SU-DHL-6 (cell line): ENCODE data around the gene WWOX.

Experiments
- H2AFZ ChIP-seq: fragments of 200-600 bp; sonication (generic); 2 replicates; pipeline ENCODE4 v1.6.1; 2014; ENCODE audit warnings: low read depth, mild to moderate bottlenecking, moderate library complexity, mixed read lengths, antibody characterized with exemption, low read length; ENCODE audit not compliant: severe bottlenecking
- H3F3A ChIP-seq: fragments of 200-600 bp; shearing (Covaris generic); 2 replicates; pipeline ENCODE4 v1.6.0; 2016; ENCODE audit warnings: antibody characterized with exemption, mild to moderate bottlenecking; ENCODE audit not compliant: insufficient read depth
- H3K27ac ChIP-seq: fragments of 200-600 bp; sonication (generic); 2 replicates; pipeline ENCODE4 v1.5.1; 2016; ENCODE audit warnings: low read depth, mild to moderate bottlenecking, low read length, moderate library complexity, mixed read lengths
- H3K27me3 ChIP-seq: fragments of 200-600 bp; sonication (generic), shearing (Covaris generic); 2 replicates; pipeline ENCODE4 v1.6.0; 2014; ENCODE audit warnings: mild to moderate bottlenecking, low read length
- H3K36me3 ChIP-seq: fragments of 200-600 bp; sonication (generic); 2 replicates; pipeline ENCODE4 v1.6.1; 2014; ENCODE audit warnings: mild to moderate bottlenecking, low read length, mixed read lengths
- H3K4me2 ChIP-seq: fragments of 300-600, 200-600 bp; shearing (Covaris generic), sonication (generic); 2 replicates; pipeline ENCODE4 v1.6.0; 2014; ENCODE audit warnings: low read length, low read depth, mild to moderate bottlenecking; ENCODE audit not compliant: poor library complexity, severe bottlenecking
- H3K4me3 ChIP-seq: fragments of 200-600 bp; sonication (generic); 2 replicates; pipeline ENCODE4 v1.5.1; 2014; ENCODE audit warnings: antibody characterized with exemption, low read length, mild to moderate bottlenecking, mixed read lengths; ENCODE audit not compliant: insufficient read depth, poor library complexity, severe bottlenecking
- H3K79me2 ChIP-seq: fragments of 200-600 bp; sonication (generic); 2 replicates; pipeline ENCODE4 v1.6.1; 2014; ENCODE audit warnings: mild to moderate bottlenecking, low read length, moderate library complexity; ENCODE audit not compliant: insufficient read depth
- H3K9ac ChIP-seq: fragments of 200-600 bp; sonication (generic); 2 replicates; pipeline ENCODE4 v1.7.0; 2014; ENCODE audit warnings: mild to moderate bottlenecking, low read length
- H3K9me2 ChIP-seq: fragments of 200-600 bp; sonication (generic); replicated peaks from 2 replicates; pipeline ENCODE4 v1.6.1; 2014; ENCODE audit warnings: low read length; ENCODE audit not compliant: insufficient read depth
- H3K9me3 ChIP-seq: fragments of 200-600 bp; sonication (generic); 2 replicates; pipeline ENCODE4 v1.6.1; 2014; ENCODE audit warnings: low read length, mixed read lengths; ENCODE audit not compliant: insufficient read depth
- H4K20me1 ChIP-seq: fragments of 200-600 bp; sonication (generic); 2 replicates; pipeline ENCODE4 v1.6.1; 2014; ENCODE audit warnings: low read depth, mild to moderate bottlenecking, antibody characterized with exemption, low read length, moderate library complexity, mixed read lengths
- EZH2phosphoT487 ChIP-seq: fragments of 200-600 bp; sonication (generic), shearing (Covaris generic); conservative IDR thresholded peaks from 2 replicates; pipeline ENCODE4 v1.6.1; 2018; ENCODE audit warnings: mild to moderate bottlenecking, antibody characterized with exemption, low read length, moderate library complexity, mixed read lengths
- TF ChIP-seq, protein P1 (sequence below): fragments of 200-600 bp; sonication (generic); IDR thresholded peaks from one replicate; pipeline ENCODE4 v1.5.1; 2017; ENCODE audit warnings: antibody characterized with exemption, mild to moderate bottlenecking, low read length, moderate library complexity; ENCODE audit not compliant: insufficient read depth, poor library complexity, severe bottlenecking

The WWOX gene

DNA sequence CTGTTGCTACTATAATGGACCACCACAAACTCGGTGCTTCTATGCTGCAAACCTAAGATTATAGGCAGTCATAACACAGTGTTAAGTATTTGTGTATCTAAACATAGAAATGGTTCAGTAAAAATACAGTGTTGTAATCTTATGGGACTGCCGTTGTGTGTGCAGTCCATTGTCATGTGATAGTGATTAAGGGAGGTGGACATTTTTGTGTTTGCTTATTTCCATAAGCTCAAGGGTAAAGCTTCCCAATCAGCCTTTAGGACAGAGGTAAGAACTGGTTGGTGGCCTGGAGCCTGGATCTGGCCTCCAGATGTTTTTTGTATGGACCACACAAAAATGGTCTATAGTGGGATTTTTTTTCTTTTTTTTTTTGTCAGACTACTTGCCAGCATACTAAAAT lies 29.9 kb downstream of the WWOX start:
- Histone ChIP-seq H3K4me3 (no peak overlapping the region), H3K27me3 (no peaks in the 10 kb centered on the region), H3K36me3 (no peaks in the 10 kb centered on the region), H2AFZ (no peak overlapping the region), H4K20me1 (no peaks in the 10 kb centered on the region), H3K27ac (no peak overlapping the region), H3K4me2 (no peak overlapping the region), H3K9ac (no peak overlapping the region), H3K9me2 (no peaks in the 10 kb centered on the region), H3F3A (no peaks in the 10 kb centered on the region), H3K79me2 (peaks cover 15% of the 10 kb centered on the region; the same call in 1 of the 2 replicates), H3K9me3 (no peaks in the 10 kb centered on the region)
- TF ChIP-seq, protein P1, sequence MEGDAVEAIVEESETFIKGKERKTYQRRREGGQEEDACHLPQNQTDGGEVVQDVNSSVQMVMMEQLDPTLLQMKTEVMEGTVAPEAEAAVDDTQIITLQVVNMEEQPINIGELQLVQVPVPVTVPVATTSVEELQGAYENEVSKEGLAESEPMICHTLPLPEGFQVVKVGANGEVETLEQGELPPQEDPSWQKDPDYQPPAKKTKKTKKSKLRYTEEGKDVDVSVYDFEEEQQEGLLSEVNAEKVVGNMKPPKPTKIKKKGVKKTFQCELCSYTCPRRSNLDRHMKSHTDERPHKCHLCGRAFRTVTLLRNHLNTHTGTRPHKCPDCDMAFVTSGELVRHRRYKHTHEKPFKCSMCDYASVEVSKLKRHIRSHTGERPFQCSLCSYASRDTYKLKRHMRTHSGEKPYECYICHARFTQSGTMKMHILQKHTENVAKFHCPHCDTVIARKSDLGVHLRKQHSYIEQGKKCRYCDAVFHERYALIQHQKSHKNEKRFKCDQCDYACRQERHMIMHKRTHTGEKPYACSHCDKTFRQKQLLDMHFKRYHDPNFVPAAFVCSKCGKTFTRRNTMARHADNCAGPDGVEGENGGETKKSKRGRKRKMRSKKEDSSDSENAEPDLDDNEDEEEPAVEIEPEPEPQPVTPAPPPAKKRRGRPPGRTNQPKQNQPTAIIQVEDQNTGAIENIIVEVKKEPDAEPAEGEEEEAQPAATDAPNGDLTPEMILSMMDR: no peak
- no peak for TF ChIP-seq EZH2phosphoT487

DNA sequence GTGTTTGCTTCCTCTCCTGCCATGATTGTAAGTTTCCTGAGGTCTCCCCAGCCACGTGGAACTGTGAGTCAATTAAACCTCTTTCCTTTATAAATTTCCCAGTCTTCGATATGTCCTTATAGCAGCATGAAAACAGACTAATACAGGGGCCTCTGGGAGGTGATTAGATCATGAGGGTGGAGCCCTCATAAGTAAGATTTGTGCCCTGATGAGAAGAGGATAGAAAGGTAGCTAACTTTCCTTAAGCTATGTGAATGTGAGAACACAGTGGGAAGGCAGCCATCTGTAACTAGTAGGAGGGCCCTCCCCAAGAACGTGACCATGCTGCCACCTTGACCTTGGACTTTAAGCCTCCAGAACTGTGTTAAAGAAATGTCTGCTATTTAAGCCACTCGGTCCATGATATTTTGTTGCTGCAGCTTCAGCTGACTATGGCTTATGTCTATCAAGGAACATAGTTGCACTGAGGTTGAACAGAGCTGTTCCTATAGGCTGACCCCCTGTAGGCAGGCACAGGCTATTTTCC lies 30.7 kb downstream of the WWOX start:
- no peaks in the 10 kb centered on the region for H3F3A ChIP-seq
- no peak overlapping the region for H3K4me3 ChIP-seq
- TF ChIP-seq, protein P1: no peak
- H3K27ac ChIP-seq: no peak overlapping the region
- H3K9me2 ChIP-seq: no peaks in the 10 kb centered on the region
- peaks cover 15% of the 10 kb centered on the region; the same call in 1 of the 2 replicates for H3K79me2 ChIP-seq
- H2AFZ ChIP-seq: no peak overlapping the region
- H3K9me3 ChIP-seq: no peaks in the 10 kb centered on the region
- H4K20me1 ChIP-seq: no peaks in the 10 kb centered on the region
- H3K36me3 ChIP-seq: no peaks in the 10 kb centered on the region
- no peak overlapping the region for H3K9ac ChIP-seq
- no peaks in the 10 kb centered on the region for H3K27me3 ChIP-seq
- H3K4me2 ChIP-seq: no peak overlapping the region

DNA sequence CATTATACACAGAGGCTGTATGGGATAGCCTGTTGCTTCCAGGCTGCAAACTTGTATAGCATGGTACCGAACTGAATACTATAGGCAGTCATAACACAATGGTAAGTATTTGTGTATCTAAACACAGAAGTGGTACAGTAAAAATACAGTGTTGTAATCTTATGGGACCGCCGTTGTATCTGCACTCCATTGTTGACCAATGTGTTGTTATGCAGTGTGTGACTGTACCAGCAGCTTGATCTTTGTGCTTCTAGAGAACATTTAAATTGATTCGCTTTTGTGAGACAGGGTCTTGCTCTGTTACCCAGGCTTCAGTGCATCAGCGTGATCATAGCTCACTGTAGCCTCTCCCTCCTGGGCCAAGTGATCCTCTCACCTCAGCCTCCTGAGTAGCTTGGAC lies 31.5 kb downstream of the WWOX start:
- no peaks in the 10 kb centered on the region for H3K9me2 ChIP-seq
- no peaks in the 10 kb centered on the region for H3K36me3 ChIP-seq
- no peak overlapping the region for H3K4me2 ChIP-seq
- H2AFZ ChIP-seq: no peak overlapping the region
- H3K4me3 ChIP-seq: no peak overlapping the region
- no peaks in the 10 kb centered on the region for H4K20me1 ChIP-seq
- H3K27me3 ChIP-seq: no peaks in the 10 kb centered on the region
- no peaks in the 10 kb centered on the region for H3F3A ChIP-seq
- no peak for TF ChIP-seq EZH2phosphoT487
- TF ChIP-seq, protein P1: no peak
- H3K79me2 ChIP-seq: peaks cover 19% of the 10 kb centered on the region; the same call in 1 of the 2 replicates
- H3K27ac ChIP-seq: no peak overlapping the region
- H3K9ac ChIP-seq: no peak overlapping the region
- no peaks in the 10 kb centered on the region for H3K9me3 ChIP-seq
